ENCODE results near the gene SOCS1. TPM values are rescaled to one million over a fixed set of nuclear protein-coding genes. Genes with fewer than 3 reads are reported as not detected.

Gene SOCS1
- total and polyA plus RNA-seq, 9 of the 15 experiments (the other 6 are each of a cell fraction or from before 2014, with no cell fraction given): 0.04 to 7.5 (median 2.3) TPM

GRCh38 chr16:11232852-11233726, 22.9 kb downstream of the SOCS1 start (continued):
- TF ChIP-seq HNRNPH1 (optimal IDR thresholded peaks at IDR 0.05; ENCODE audit: low read depth, low read length) (no peak), LARP7 (IDR thresholded peaks at IDR 0.05) (no peak), E2F4 (CRISPR knock-in tag; IDR thresholded peaks at IDR 0.05; ENCODE audit: low read depth) (no peak), ATF6 (CRISPR knock-in tag; IDR thresholded peaks at IDR 0.05) (no peak), ZNF609 (CRISPR knock-in tag; IDR thresholded peaks at IDR 0.05; ENCODE audit: borderline replicate concordance) (0 out of 2 replicates have a peak, but pooled peaks have one; percentile 47), FOXA3 (CRISPR knock-in tag; conservative IDR thresholded peaks at IDR 0.05 in 1 of 2, IDR thresholded peaks at IDR 0.05 in 1 of 2) (peak in 1 of 2 experiments; percentile 10; a peak in 1 of 4 replicates), IRF9 (tag; IDR thresholded peaks at IDR 0.05) (peak; percentile 49; the same call in 1 of the 2 replicates), HDAC3 (IDR thresholded peaks at IDR 0.05; ENCODE audit: borderline replicate concordance, partially characterized antibody) (no peak), ILK (tag; IDR thresholded peaks at IDR 0.05; ENCODE audit: borderline replicate concordance, low read depth) (no peak), CBX3 (IDR thresholded peaks at IDR 0.05; ENCODE audit: borderline replicate concordance in 1 of 2, low read length in 2 of 2) (peak in 1 of 2 experiments; percentile 42; a peak in 1 of 3 replicates), ZNF23 (CRISPR knock-in tag; IDR thresholded peaks at IDR 0.05) (no peak), CHD4 (IDR thresholded peaks at IDR 0.05; ENCODE audit: insufficient read depth, insufficient replicate concordance, low read depth, low read length, poor library complexity, severe bottlenecking) (no peak), ZNF740 (CRISPR knock-in tag; IDR thresholded peaks at IDR 0.05) (no peak), ZNF740 (tag; IDR thresholded peaks at IDR 0.05) (peak in 1 of 2 experiments; percentile 81; a peak in 2 of 4 replicates), ZNF217 (CRISPR knock-in tag; IDR thresholded peaks at IDR 0.05) (no peak)

All from K562 (cell line).